Neuronal stem cell (in vitro differentiated cells): ENCODE measurements around the gene LRP1B.

Experiments used
- DNase-seq: peaks from one replicate; pipeline ENCODE4 v3.0.0-alpha.2; 2013; ENCODE audit warnings: low spot score
- H2AFZ ChIP-seq: one replicate; pipeline ENCODE4 v1.6.1; 2013; ENCODE audit warnings: mild to moderate bottlenecking, low read length, inconsistent platforms
- H2AK5ac ChIP-seq: 2 replicates; pipeline ENCODE4 v1.6.1; 2013; ENCODE audit warnings: low read depth, mild to moderate bottlenecking, inconsistent platforms, low read length, moderate library complexity, mixed read lengths
- H2BK120ac ChIP-seq: 2 replicates; pipeline ENCODE4 v1.6.1; 2013; ENCODE audit warnings: low read depth, mild to moderate bottlenecking, inconsistent platforms, low read length, moderate library complexity, mixed read lengths
- H2BK12ac ChIP-seq: one replicate; pipeline ENCODE4 v1.6.1; 2013; ENCODE audit warnings: low read length, inconsistent platforms
- H2BK15ac ChIP-seq: 2 replicates; pipeline ENCODE4 v1.6.1; 2013; ENCODE audit warnings: mild to moderate bottlenecking, low read length, inconsistent platforms, mixed read lengths
- H2BK5ac ChIP-seq: one replicate; pipeline ENCODE4 v1.6.1; 2013; ENCODE audit warnings: inconsistent platforms, mild to moderate bottlenecking, low read length, moderate library complexity
- H3K14ac ChIP-seq: one replicate; pipeline ENCODE4 v1.6.1; 2013; ENCODE audit warnings: low read length, inconsistent platforms
- H3K18ac ChIP-seq: 2 replicates; pipeline ENCODE4 v1.6.1; 2013; ENCODE audit warnings: low read length, inconsistent platforms
- H3K23ac ChIP-seq: 2 replicates; pipeline ENCODE4 v1.6.1; 2013; ENCODE audit warnings: low read depth, mild to moderate bottlenecking, mixed read lengths, low read length, inconsistent platforms; ENCODE audit not compliant: poor library complexity
- H3K27ac ChIP-seq: replicated peaks from 3 replicates; pipeline ENCODE4 v1.5.1; 2013; ENCODE audit warnings: low read length, inconsistent platforms
- H3K27me3 ChIP-seq, 3 experiments: 2 replicates each; pipeline ENCODE4 v1.6.1; 2013; ENCODE audit warnings: low read length in 3 of 3, mild to moderate bottlenecking in 2 of 3, inconsistent platforms in 1 of 3, low read depth in 1 of 3, mixed read lengths in 1 of 3, moderate library complexity in 1 of 3; ENCODE audit not compliant: control insufficient read depth in 3 of 3, insufficient read depth in 3 of 3
- H3K36me3 ChIP-seq, 2 donors: replicated peaks in 1 of 2; 2 replicates each; pipeline ENCODE4 v1.6.1; 2013; ENCODE audit warnings: low read length in 2 of 2; ENCODE audit not compliant: control insufficient read depth in 2 of 2, insufficient read depth in 2 of 2
- H3K4ac ChIP-seq: 2 replicates; pipeline ENCODE4 v1.6.1; 2013; ENCODE audit warnings: inconsistent platforms, mild to moderate bottlenecking, low read length, moderate library complexity
- H3K4me1 ChIP-seq, 2 donors: 1 replicate in 1 of 2; 2 replicates in 1 of 2; pipeline ENCODE4 v1.6.1; 2013; ENCODE audit warnings: low read length in 2 of 2, low read depth in 1 of 2; ENCODE audit not compliant: control insufficient read depth in 2 of 2, insufficient read depth in 1 of 2
- H3K4me2 ChIP-seq: one replicate; pipeline ENCODE4 v1.6.1; 2013; ENCODE audit warnings: mild to moderate bottlenecking, low read length, inconsistent platforms; ENCODE audit not compliant: insufficient read depth, poor library complexity, severe bottlenecking
- H3K4me3 ChIP-seq, 2 donors: 2 replicates each; pipeline ENCODE4 v1.5.1; 2013; ENCODE audit warnings: low read length in 2 of 2, mild to moderate bottlenecking in 2 of 2, inconsistent platforms in 1 of 2, moderate library complexity in 1 of 2
- H3K79me1 ChIP-seq: one replicate; pipeline ENCODE4 v1.6.1; 2013; ENCODE audit warnings: low read depth, mild to moderate bottlenecking, inconsistent platforms, low read length, moderate library complexity
- H3K9ac ChIP-seq: one replicate; pipeline ENCODE4 v1.6.1; 2013; ENCODE audit warnings: mild to moderate bottlenecking, low read depth, low read length, inconsistent platforms; ENCODE audit not compliant: poor library complexity
- H3K9me3 ChIP-seq, 2 donors: replicated peaks in 1 of 2; 2 replicates each; pipeline versions ENCODE3 to v1.6.1; 2013; ENCODE audit warnings: low read length in 2 of 2, mild to moderate bottlenecking in 2 of 2, inconsistent platforms in 1 of 2, low read depth in 1 of 2, mixed read lengths in 1 of 2, moderate library complexity in 1 of 2; ENCODE audit not compliant: control insufficient read depth in 2 of 2, insufficient read depth in 1 of 2
- H4K8ac ChIP-seq: one replicate; pipeline ENCODE4 v1.6.1; 2013; ENCODE audit warnings: low read depth, mild to moderate bottlenecking, inconsistent platforms, low read length, moderate library complexity
- H4K91ac ChIP-seq: one replicate; pipeline ENCODE4 v1.6.1; 2013; ENCODE audit warnings: low read length, low read depth, mild to moderate bottlenecking, inconsistent platforms; ENCODE audit not compliant: poor library complexity
- WGBS, 2 donors: extraction: QIAGEN DNeasy Blood & Tissue Kit; methylation state at CpG; one replicate each; pipeline ENCODE4 v1.1.7; 2013; ENCODE audit warnings: missing lambda C conversion rate in 2 of 2, mixed read lengths in 1 of 2; ENCODE audit not compliant: insufficient read length in 2 of 2, insufficient replicate concordance in 1 of 2; ENCODE audit errors: extremely low coverage in 2 of 2; 5-methylcytosine and 5-hydroxymethylcytosine counted together

The LRP1B gene

GRCh38 chr2:141810148-141810547, 320.7 kb downstream of the LRP1B start:
- no peak overlapping the region for H3K27ac ChIP-seq
- no peak overlapping the region for H3K18ac ChIP-seq
- no peak overlapping the region for H3K4ac ChIP-seq
- H3K9me3 ChIP-seq, result peaks cover 0 to 5% of the 10 kb centered on the region in 2 donors
- no peaks in the 10 kb centered on the region for H3K4me1 ChIP-seq
- no peak overlapping the region for H3K23ac ChIP-seq
- no peak overlapping the region for H2AFZ ChIP-seq
- no peak overlapping the region for H2BK5ac ChIP-seq
- H2BK12ac ChIP-seq, result no peak overlapping the region
- H2AK5ac ChIP-seq, result no peak overlapping the region
- no peaks in the 10 kb centered on the region for H3K79me1 ChIP-seq
- H3K36me3 ChIP-seq, result no peaks in the 10 kb centered on the region
- H4K8ac ChIP-seq, result no peak overlapping the region
- no peak overlapping the region for H3K4me3 ChIP-seq
- H3K14ac ChIP-seq, result no peak overlapping the region
- WGBS, 2 donors, result no CpG with 5 or more reads among the region's 7 CpGs
- DNase-seq, result no peak
- H2BK15ac ChIP-seq, result no peak overlapping the region
- H3K4me2 ChIP-seq, result no peak overlapping the region
- H2BK120ac ChIP-seq, result no peak overlapping the region
- H3K9ac ChIP-seq, result no peak overlapping the region
- no peak overlapping the region for H4K91ac ChIP-seq
- H3K27me3 ChIP-seq, result no peaks in the 10 kb centered on the region

DNA sequence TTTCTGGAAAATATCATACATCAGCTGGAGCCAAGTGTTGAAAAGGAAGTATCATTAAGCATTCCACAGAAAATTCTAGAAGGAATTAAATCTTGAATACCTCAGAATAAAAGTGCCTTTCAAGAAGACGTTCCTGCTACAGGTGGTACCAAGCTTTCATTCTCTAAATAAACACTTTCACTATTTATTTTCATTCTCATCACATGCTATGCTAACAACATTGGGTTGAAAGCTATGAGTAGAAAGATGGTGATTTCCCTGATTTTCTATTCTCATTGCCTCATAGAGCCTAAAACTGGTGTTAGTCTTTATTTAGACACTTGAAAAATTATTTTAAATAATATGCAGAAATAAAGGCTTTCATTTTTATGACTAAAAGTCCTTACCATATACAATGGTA, 324.7 kb downstream of the LRP1B start:
- H3K14ac ChIP-seq, result no peak overlapping the region
- no peak overlapping the region for H2AFZ ChIP-seq
- no peak overlapping the region for H2AK5ac ChIP-seq
- no peak overlapping the region for H4K91ac ChIP-seq
- H3K9ac ChIP-seq, result no peak overlapping the region
- H3K27ac ChIP-seq, result no peak overlapping the region
- H2BK12ac ChIP-seq, result no peak overlapping the region
- H2BK5ac ChIP-seq, result no peak overlapping the region
- H2BK120ac ChIP-seq, result no peak overlapping the region
- H3K27me3 ChIP-seq, result no peaks in the 10 kb centered on the region
- H3K18ac ChIP-seq, result no peak overlapping the region
- no peak overlapping the region for H3K4ac ChIP-seq
- no peak for DNase-seq
- H3K4me1 ChIP-seq, result no peaks in the 10 kb centered on the region
- no peaks in the 10 kb centered on the region for H3K36me3 ChIP-seq
- no peak overlapping the region for H2BK15ac ChIP-seq
- no CpG with 5 or more reads among the region's 1 CpG for WGBS, 2 donors
- H3K4me3 ChIP-seq, result no peak overlapping the region
- H4K8ac ChIP-seq, result no peak overlapping the region
- H3K79me1 ChIP-seq, result no peaks in the 10 kb centered on the region
- no peaks in the 10 kb centered on the region for H3K9me3 ChIP-seq
- H3K23ac ChIP-seq, result no peak overlapping the region
- no peak overlapping the region for H3K4me2 ChIP-seq

DNA sequence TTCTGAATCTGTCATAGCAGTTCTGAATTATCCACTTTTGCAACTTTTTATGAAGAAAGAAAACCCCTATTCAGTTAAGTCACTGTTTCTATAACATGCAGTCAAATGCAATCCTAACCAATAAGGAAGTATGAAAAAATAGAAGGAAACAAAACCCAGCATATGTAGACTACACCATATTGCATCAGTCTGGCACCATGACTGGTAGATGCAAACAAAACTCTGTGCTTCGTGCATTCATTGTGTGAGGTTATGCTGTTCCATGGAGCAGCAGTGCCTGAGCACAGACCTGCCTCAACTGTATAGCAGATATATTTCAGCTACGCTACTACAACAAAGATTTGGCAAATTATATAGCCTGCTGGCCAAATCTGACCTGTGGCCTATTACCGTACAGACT, 325.5 kb downstream of the LRP1B start:
- Histone ChIP-seq H3K18ac (no peak overlapping the region), H2AK5ac (no peak overlapping the region), H3K79me1 (no peaks in the 10 kb centered on the region), H3K4me2 (no peak overlapping the region), H3K23ac (no peak overlapping the region), H3K4me3 (no peak overlapping the region), H3K4me1 (no peaks in the 10 kb centered on the region), H2BK5ac (no peak overlapping the region), H3K27ac (no peak overlapping the region), H3K14ac (no peak overlapping the region), H3K27me3 (no peaks in the 10 kb centered on the region), H2BK15ac (no peak overlapping the region), H4K8ac (no peak overlapping the region), H3K4ac (no peak overlapping the region), H2BK12ac (no peak overlapping the region), H2BK120ac (no peak overlapping the region), H3K36me3 (no peaks in the 10 kb centered on the region), H4K91ac (no peak overlapping the region), H2AFZ (no peak overlapping the region), H3K9me3 (no peaks in the 10 kb centered on the region), H3K9ac (no peak overlapping the region)
- DNase-seq, result no peak
- WGBS, 2 donors, result no CpG with 5 or more reads among the region's 3 CpGs

GRCh38 chr2:141796449-141796848, 334.4 kb downstream of the LRP1B start:
- Histone ChIP-seq H2AFZ (no peak overlapping the region), H3K14ac (no peak overlapping the region), H4K8ac (no peak overlapping the region), H3K18ac (no peak overlapping the region), H3K4me1 (no peaks in the 10 kb centered on the region), H3K4me3 (no peak overlapping the region), H3K36me3 (no peaks in the 10 kb centered on the region), H2BK12ac (no peak overlapping the region), H3K9ac (no peak overlapping the region), H2AK5ac (no peak overlapping the region), H3K23ac (no peak overlapping the region), H4K91ac (no peak overlapping the region), H3K4me2 (no peak overlapping the region), H3K9me3 (no peaks in the 10 kb centered on the region), H2BK120ac (no peak overlapping the region), H3K79me1 (no peaks in the 10 kb centered on the region), H3K4ac (no peak overlapping the region), H3K27me3 (no peaks in the 10 kb centered on the region), H3K27ac (no peak overlapping the region), H2BK5ac (no peak overlapping the region), H2BK15ac (no peak overlapping the region)
- DNase-seq, result no peak
